Lung (tissue), 12 donors: ENCODE results near the gene MAP4. TPM values are rescaled to one million over a fixed set of nuclear protein-coding genes. Genes with fewer than 3 reads are reported as not detected.

Experiments
- ATAC-seq: fragments of 200-7000 bp; cut with Tn5 transposase; one replicate; pipeline ENCODE4 v1.9.1; 2020; ENCODE audit warnings: moderate number of reproducible peaks; ENCODE audit not compliant: insufficient read depth, low FRiP score
- DNase-seq, 3 donors: peaks; one replicate each; pipeline ENCODE4 v3.0.0-alpha.2; 2013 to 2017
- H3K27ac ChIP-seq, 2 donors: one replicate each; pipeline ENCODE4 v1.5.1; 2013; ENCODE audit warnings: mild to moderate bottlenecking in 2 of 2, moderate library complexity in 2 of 2, control low read depth in 1 of 2, inconsistent platforms in 1 of 2, low read depth in 1 of 2, low read length in 1 of 2
- H3K27me3 ChIP-seq, 3 donors: one replicate each; pipeline ENCODE4 v1.5.1; 2013; ENCODE audit warnings: low read length in 2 of 3; ENCODE audit not compliant: control insufficient read depth in 3 of 3, insufficient read depth in 3 of 3
- H3K36me3 ChIP-seq, 4 donors: one replicate each; pipeline ENCODE4 v1.5.1; 2013; ENCODE audit warnings: low read length in 4 of 4, mild to moderate bottlenecking in 1 of 4, moderate library complexity in 1 of 4; ENCODE audit not compliant: control insufficient read depth in 4 of 4, insufficient read depth in 4 of 4
- H3K4me1 ChIP-seq, 5 donors: one replicate each; pipeline ENCODE4 v1.5.1; 2013; ENCODE audit warnings: low read length in 5 of 5, mild to moderate bottlenecking in 2 of 5, moderate library complexity in 1 of 5; ENCODE audit not compliant: control insufficient read depth in 5 of 5, insufficient read depth in 5 of 5
- H3K4me3 ChIP-seq: one replicate; pipeline ENCODE4 v1.5.1; 2013; ENCODE audit warnings: mild to moderate bottlenecking, control low read depth, moderate library complexity
- H3K9ac ChIP-seq, 2 donors: one replicate each; pipeline ENCODE4 v1.5.1; 2013; ENCODE audit warnings: low read length in 2 of 2, control low read depth in 1 of 2; ENCODE audit not compliant: insufficient read depth in 1 of 2
- H3K9me3 ChIP-seq, 4 donors: one replicate each; pipeline ENCODE4 v1.5.1; 2013; ENCODE audit warnings: low read length in 3 of 4, mild to moderate bottlenecking in 1 of 4, moderate library complexity in 1 of 4; ENCODE audit not compliant: control insufficient read depth in 4 of 4, insufficient read depth in 3 of 4
- CTCF ChIP-seq: IDR thresholded peaks from 2 replicates; pipeline ENCODE4 v1.5.1; 2012; ENCODE audit warnings: mild to moderate bottlenecking; ENCODE audit errors: control extremely low read depth, extremely low read depth
- WGBS, 2 donors: extraction: QIAGEN DNeasy Blood & Tissue Kit; methylation state at CpG; one replicate each; pipeline ENCODE4 v1.1.7; 2013; 5-methylcytosine and 5-hydroxymethylcytosine counted together
- polyA plus RNA-seq, 2 donors: library from polyadenylated mRNA; stranded (reverse); fragments of 200-250 nt; gene quantifications; one replicate each; pipeline ENCODE4 v1.2.1, GENCODE V29; 2013
- total RNA-seq, 2 donors: library from RNA; depleted of rRNA in 1 of 2; stranded (reverse); fragments of >200 nt in 1 of 2; gene quantifications; one replicate each; pipeline ENCODE4 v1.2.1, GENCODE V29; 2014 to 2021
- donor health status: control.
- donor health status: control.
- donor health status: Bipolar disorder and iron deficiency.
- donor health status: healthy.
- donor health status: DM: yes; HTN: yes; CAD: no.

Gene MAP4
- total and polyA plus RNA-seq, 4 donors, result 62.6 to 203 (median 84.9) TPM

GRCh38 chr3:47856669-47857068, 159.5 kb downstream of the MAP4 start:
- WGBS, 2 donors, result 96% methylated on average over 11 of the region's 11 CpGs
- no peak for ATAC-seq
- Histone ChIP-seq H3K9ac (no peak overlapping the region), H3K27ac (no peak overlapping the region), H3K4me3 (no peak overlapping the region), H3K27me3 (no peaks in the 10 kb centered on the region), H3K4me1 (no peaks in the 10 kb centered on the region), H3K9me3 (no peaks in the 10 kb centered on the region), H3K36me3 (peaks cover 6 to 64% (median 38%) of the 10 kb centered on the region in 4 donors)
- no peak for DNase-seq
- TF ChIP-seq CTCF, result no peak

- H3K36me3 ChIP-seq, result peaks cover 6 to 70% (median 40%) of the 10 kb centered on the region in 4 donors
- DNase-seq (no peak), ATAC-seq (no peak)
- WGBS, 2 donors, result 93 to 95% methylated on average over 21 of the region's 21 CpGs
- no peaks in the 10 kb centered on the region for H3K9me3 ChIP-seq
- H3K4me1 ChIP-seq, result no peaks in the 10 kb centered on the region
- H3K9ac ChIP-seq, result no peak overlapping the region
- no peaks in the 10 kb centered on the region for H3K27me3 ChIP-seq
- no peak overlapping the region for H3K4me3 ChIP-seq
- no peak for TF ChIP-seq CTCF
- no peak overlapping the region for H3K27ac ChIP-seq
Observed at GRCh38 chr3:47855461-47856383, 160.5 kb downstream of the MAP4 start.

- Histone ChIP-seq H3K9ac (no peak overlapping the region), H3K4me3 (no peak overlapping the region), H3K4me1 (no peaks in the 10 kb centered on the region), H3K36me3 (peaks cover 6 to 74% (median 41%) of the 10 kb centered on the region in 4 donors), H3K27me3 (no peaks in the 10 kb centered on the region), H3K27ac (no peak overlapping the region), H3K9me3 (no peaks in the 10 kb centered on the region)
- DNase-seq (no peak), ATAC-seq (no peak)
- 93 to 96% methylated on average over 14 of the region's 14 CpGs for WGBS, 2 donors
- no peak for TF ChIP-seq CTCF
Observed at GRCh38 chr3:47854720-47855455, 161.3 kb downstream of the MAP4 start.
